Natural killer cell treated with Interleukin-12 subunit alpha and Interleukin-12 subunit beta and Interleukin-15 and Interleukin-18, amount 100 ng/mL, for 72 hours (primary cell): ENCODE data around the gene IL21R. TPM values are rescaled to one million over a fixed set of nuclear protein-coding genes. Genes with fewer than 3 reads are reported as not detected.

ENCODE experiments used
- ATAC-seq, 2 donors: fragments of 150-1000 bp; cut with Tn5 transposase in 1 of 2; sonication (Bioruptor Pico), chemical (Tn5 transposase) in 1 of 2; 2 replicates each; pipeline ENCODE4 v1.10.0; 2021
- DNase-seq: peaks from one replicate; pipeline ENCODE4 v3.0.0; 2022; ENCODE audit warnings: low spot score
- H3K27ac Mint-ChIP-seq, 2 donors: 1 replicate in 1 of 2; 2 replicates in 1 of 2; pipeline ENCODE4 v1.8.0; 2022; ENCODE audit warnings: mixed read lengths in 2 of 2, mild to moderate bottlenecking in 1 of 2, moderate library complexity in 1 of 2
- H3K27me3 Mint-ChIP-seq, 2 donors: 1 replicate in 1 of 2; 2 replicates in 1 of 2; pipeline ENCODE4 v1.8.0; 2022; ENCODE audit warnings: mixed read lengths in 2 of 2
- H3K36me3 Mint-ChIP-seq: one replicate; pipeline ENCODE4 v1.8.0; 2022; ENCODE audit warnings: mixed read lengths
- H3K4me1 Mint-ChIP-seq, 2 donors: 1 replicate in 1 of 2; 2 replicates in 1 of 2; pipeline ENCODE4 v1.8.0; 2022; ENCODE audit warnings: low read depth in 2 of 2, mixed read lengths in 2 of 2, mild to moderate bottlenecking in 1 of 2
- H3K4me3 Mint-ChIP-seq: one replicate; pipeline ENCODE4 v1.8.0; 2022; ENCODE audit warnings: mixed read lengths
- H3K9me3 Mint-ChIP-seq: 2 replicates; pipeline ENCODE4 v1.8.0; 2022; ENCODE audit warnings: mixed read lengths
- total RNA-seq, 2 donors: library from RNA; stranded (reverse); gene quantifications; one replicate each; pipeline ENCODE4 v1.2.3, GENCODE V29; 2022

IL21R gene
- total RNA-seq, 2 donors from 2014 or later, result 58.3 to 64.4 TPM

DNA sequence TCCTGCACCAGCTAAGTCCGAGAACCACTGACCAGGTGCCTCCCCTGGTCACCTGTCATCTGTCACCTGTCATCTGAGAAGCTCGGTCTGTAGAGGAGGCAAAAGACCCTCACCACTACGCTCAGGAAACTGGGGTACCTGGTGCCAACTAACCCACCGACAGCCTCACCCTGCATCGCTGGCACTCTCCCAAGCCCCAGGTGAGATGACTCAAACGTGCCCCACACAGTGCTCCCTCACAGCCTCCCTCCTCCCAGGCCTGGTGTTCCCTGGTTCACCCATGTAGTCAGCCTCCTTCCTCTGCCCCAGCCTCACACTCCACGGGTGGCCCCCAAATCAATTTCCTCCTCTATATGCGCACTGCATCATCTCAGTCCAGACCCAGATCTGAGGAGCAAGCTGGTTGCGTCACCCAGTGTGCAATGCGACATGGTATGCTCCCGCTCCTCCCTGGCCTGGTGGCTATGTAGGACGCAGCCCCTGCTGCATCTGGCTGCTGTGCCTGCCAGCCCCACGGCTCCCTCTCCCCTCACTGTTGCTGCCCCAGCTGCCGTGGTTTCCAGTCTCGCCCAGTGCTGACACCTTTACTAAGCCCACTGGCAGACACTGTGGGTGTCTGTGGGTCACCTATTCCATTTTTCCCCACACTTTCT, 79.4 kb downstream of the IL21R start:
- no peak overlapping the region for H3K27ac Mint-ChIP-seq
- H3K36me3 Mint-ChIP-seq, result peaks cover 41% of the 10 kb centered on the region
- H3K4me3 Mint-ChIP-seq, result no peak overlapping the region
- H3K4me1 Mint-ChIP-seq, result peaks cover 0 to 8% of the 10 kb centered on the region in 2 donors
- no peaks in the 10 kb centered on the region for H3K9me3 Mint-ChIP-seq
- no peaks in the 10 kb centered on the region for H3K27me3 Mint-ChIP-seq
- ATAC-seq (no peak), DNase-seq (no peak)

DNA sequence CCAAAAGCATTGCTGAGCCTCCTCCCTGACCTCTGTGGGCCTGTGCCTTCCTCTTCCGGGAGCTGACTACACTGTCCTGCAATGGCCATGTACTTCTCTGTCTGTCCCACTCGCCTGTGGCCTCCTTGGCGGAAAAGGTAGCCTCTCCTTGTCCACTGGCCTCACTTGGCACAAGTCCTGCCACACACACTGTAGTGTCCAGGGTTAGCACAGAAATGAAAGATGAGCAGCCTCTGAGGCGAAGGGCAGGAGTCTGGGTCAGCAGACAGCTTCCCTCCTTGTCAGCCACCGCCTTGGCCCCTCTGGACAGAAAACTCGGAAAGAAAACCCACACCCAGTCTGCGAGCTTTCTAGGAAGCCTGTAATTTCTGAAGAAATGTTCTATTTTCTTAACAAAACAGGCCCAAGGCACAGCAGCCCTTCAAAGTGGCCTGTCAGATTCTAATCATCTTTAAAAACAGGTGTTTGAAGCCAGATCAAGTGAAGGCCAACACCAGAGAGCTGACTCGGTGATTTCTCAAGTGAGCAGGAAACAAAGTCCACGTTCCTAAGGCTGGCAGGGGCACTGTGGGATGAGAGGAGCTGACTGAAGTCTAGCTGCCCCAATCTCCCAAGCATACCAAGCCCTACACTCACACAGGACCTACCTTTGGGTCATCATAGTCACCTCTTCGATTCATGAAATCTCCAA, 80.6 kb downstream of the IL21R start:
- DNase-seq (no peak), ATAC-seq (no peak)
- Mint-ChIP-seq H3K27ac (no peak overlapping the region), H3K9me3 (no peaks in the 10 kb centered on the region), H3K36me3 (peaks cover 36% of the 10 kb centered on the region), H3K27me3 (no peaks in the 10 kb centered on the region), H3K4me1 (peaks cover 0 to 8% of the 10 kb centered on the region in 2 donors), H3K4me3 (no peak overlapping the region)

GRCh38 chr16:27483088-27483437, 81.1 kb downstream of the IL21R start:
- Mint-ChIP-seq H3K9me3 (no peaks in the 10 kb centered on the region), H3K27me3 (no peaks in the 10 kb centered on the region), H3K4me1 (peaks cover 0 to 8% of the 10 kb centered on the region in 2 donors), H3K27ac (no peak overlapping the region), H3K36me3 (peaks cover 41% of the 10 kb centered on the region), H3K4me3 (no peak overlapping the region)
- ATAC-seq (no peak), DNase-seq (no peak)

DNA sequence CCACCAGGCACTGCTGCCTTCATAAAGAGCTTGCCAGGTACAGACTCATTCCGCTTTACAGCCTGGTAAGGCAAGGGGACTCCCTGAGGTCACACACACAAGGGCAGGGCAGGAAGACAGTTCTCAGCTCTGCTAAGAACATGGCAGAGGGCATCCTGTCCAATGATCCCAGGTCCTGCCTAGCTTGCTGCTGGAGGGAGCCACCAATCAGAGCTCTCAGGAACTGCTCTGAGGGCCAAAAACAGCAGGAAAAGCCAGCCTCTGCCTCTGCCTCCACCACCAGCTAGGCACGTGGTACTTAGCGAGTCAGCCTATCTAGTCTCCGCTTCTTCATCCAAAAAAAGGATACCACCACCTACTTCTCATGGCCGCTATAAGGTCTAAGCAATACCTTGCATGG, 81.7 kb downstream of the IL21R start:
- Mint-ChIP-seq H3K27me3 (no peaks in the 10 kb centered on the region), H3K4me3 (no peak overlapping the region), H3K36me3 (peaks cover 38% of the 10 kb centered on the region), H3K27ac (no peak overlapping the region), H3K4me1 (peaks cover 0 to 8% of the 10 kb centered on the region in 2 donors), H3K9me3 (no peaks in the 10 kb centered on the region)
- DNase-seq (no peak), ATAC-seq (no peak)

DNA sequence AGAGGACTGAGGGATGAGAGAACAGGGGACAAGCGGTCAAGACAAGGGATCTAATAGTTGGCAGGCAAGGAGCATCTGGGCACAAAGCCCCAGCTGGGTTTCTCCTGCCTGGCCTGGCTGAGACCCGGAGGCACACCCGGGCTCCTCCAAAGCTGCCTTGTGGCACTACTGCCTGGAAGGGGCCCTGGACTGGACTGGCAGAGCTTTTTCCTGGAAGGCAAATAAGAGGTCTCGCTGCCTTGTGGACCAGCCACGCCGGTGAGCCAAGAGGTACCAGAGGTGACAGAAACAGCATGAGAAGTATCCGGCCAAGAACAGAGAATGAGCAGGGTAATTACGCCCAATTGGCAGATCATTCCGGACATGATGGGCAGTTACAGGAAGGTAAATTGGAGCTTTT, 83.2 kb downstream of the IL21R start:
- Mint-ChIP-seq H3K9me3 (no peaks in the 10 kb centered on the region), H3K27ac (peak overlapping the region in 1 of 2 donors; percentile 6), H3K27me3 (no peaks in the 10 kb centered on the region), H3K36me3 (peaks cover 34% of the 10 kb centered on the region), H3K4me1 (peaks cover 0 to 8% of the 10 kb centered on the region in 2 donors), H3K4me3 (no peak overlapping the region)
- DNase-seq (no peak), ATAC-seq (no peak)

GRCh38 chr16:27485811-27486210, 83.8 kb downstream of the IL21R start:
- Mint-ChIP-seq H3K27ac (no peak overlapping the region), H3K9me3 (no peaks in the 10 kb centered on the region), H3K27me3 (no peaks in the 10 kb centered on the region), H3K36me3 (peaks cover 31% of the 10 kb centered on the region), H3K4me3 (no peak overlapping the region), H3K4me1 (peaks cover 0 to 6% of the 10 kb centered on the region in 2 donors)
- DNase-seq (no peak), ATAC-seq (no peak)

DNA sequence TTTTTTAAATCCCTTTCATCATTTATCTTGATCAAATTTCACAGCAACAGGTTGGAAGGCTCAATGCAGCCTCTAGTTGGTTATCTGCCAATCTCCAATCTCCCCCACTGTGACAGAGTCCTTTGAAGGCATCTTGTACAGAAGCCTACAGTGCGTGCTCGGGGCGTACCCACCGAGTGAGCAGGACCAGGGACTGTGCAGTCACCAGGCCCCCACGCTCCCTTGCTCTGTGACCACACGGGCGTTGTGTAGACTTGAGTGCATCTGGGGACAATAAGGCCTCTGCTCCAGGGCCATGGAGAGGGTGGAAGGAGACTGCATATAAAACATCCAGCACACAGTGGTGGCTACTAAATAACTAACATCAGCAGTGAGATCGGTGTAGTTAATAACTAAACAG, 84.4 kb downstream of the IL21R start:
- DNase-seq (no peak), ATAC-seq (no peak)
- Mint-ChIP-seq H3K36me3 (peaks cover 31% of the 10 kb centered on the region), H3K27ac (no peak overlapping the region), H3K27me3 (no peaks in the 10 kb centered on the region), H3K4me1 (peaks cover 0 to 10% of the 10 kb centered on the region in 2 donors), H3K4me3 (no peak overlapping the region), H3K9me3 (no peaks in the 10 kb centered on the region)

DNA sequence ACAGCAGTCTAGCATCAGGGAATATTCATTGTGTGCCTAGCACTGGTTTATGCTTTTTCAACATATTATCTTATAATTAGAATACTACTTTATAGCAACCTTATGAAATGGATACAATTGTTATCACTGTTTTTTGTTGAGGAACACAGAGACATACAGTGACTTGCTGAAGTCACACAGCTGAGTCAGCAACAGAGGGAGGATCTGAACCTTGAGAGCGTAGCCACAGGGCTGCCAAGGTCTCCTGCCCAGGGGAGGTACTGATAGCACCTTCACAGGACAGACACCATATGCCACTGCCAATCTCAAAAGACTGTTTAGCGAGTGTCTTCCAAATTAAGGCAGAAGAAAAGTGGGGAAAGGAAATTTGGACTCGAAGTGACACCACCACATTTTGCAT, 84.8 kb downstream of the IL21R start:
- H3K4me3 Mint-ChIP-seq, result no peak overlapping the region
- peaks cover 33% of the 10 kb centered on the region for H3K36me3 Mint-ChIP-seq
- ATAC-seq, result no peak
- H3K4me1 Mint-ChIP-seq, result peaks cover 3 to 14% of the 10 kb centered on the region in 2 donors
- no peaks in the 10 kb centered on the region for H3K9me3 Mint-ChIP-seq
- no peak overlapping the region for H3K27ac Mint-ChIP-seq
- DNase-seq, result no peak
- H3K27me3 Mint-ChIP-seq, result no peaks in the 10 kb centered on the region

GRCh38 chr16:27489421-27489820, 87.4 kb downstream of the IL21R start:
- ATAC-seq (no peak), DNase-seq (no peak)
- Mint-ChIP-seq H3K27me3 (no peaks in the 10 kb centered on the region), H3K4me1 (peaks cover 12 to 21% of the 10 kb centered on the region in 2 donors), H3K27ac (peak overlapping the region in 1 of 2 donors; percentile 73), H3K9me3 (no peaks in the 10 kb centered on the region), H3K36me3 (peaks cover 24% of the 10 kb centered on the region), H3K4me3 (no peak overlapping the region)

- H3K9me3 Mint-ChIP-seq, result no peaks in the 10 kb centered on the region
- peaks cover 25% of the 10 kb centered on the region for H3K36me3 Mint-ChIP-seq
- ATAC-seq, result no peak
- H3K4me3 Mint-ChIP-seq, result no peak overlapping the region
- peaks cover 12 to 21% of the 10 kb centered on the region in 2 donors for H3K4me1 Mint-ChIP-seq
- DNase-seq, result no peak
- peak overlapping the region in 1 of 2 donors; percentile 73 for H3K27ac Mint-ChIP-seq
- no peaks in the 10 kb centered on the region for H3K27me3 Mint-ChIP-seq
These were observed 87.9 kb downstream of the IL21R start for GRCh38 chr16:27489906-27490305.

DNA sequence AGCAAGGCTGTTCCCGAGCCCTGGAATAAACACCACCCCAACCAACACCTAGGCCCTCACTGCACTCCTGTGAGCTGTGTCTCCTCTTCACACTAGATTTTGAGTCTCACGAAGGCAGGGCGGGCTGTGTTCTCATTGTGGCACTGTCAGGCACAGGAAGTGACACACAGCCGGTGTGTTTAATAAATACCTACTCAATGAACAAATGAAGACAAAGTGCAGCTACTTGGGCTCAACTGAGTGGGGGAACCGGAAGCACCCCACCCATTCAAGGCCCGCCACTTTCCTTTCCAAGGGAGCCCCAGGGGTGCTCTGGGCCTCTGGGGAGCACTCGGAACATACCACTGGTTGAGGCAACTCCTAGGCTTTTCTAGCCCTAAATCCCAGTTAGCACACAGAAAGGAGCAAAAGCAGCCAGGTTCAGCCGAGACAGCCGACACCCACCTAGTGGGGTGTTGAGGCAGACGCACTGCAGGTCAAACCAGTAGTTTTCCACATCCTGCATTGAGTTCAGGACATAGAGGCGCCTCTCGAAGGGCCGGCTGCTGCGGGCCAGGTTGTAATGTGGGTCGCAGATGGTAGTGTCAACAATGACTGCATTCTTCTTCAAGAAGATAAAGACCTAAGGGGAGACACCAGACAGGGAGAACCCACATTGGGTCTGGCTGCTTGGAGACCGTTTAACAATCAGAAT, 90.1 kb downstream of the IL21R start:
- ATAC-seq (peak; percentile 66 to 72), DNase-seq (no peak)
- Mint-ChIP-seq H3K4me1 (peaks cover 12 to 18% of the 10 kb centered on the region in 2 donors), H3K36me3 (peaks cover 17% of the 10 kb centered on the region), H3K4me3 (peak overlapping the region; percentile 51), H3K9me3 (no peaks in the 10 kb centered on the region), H3K27me3 (no peaks in the 10 kb centered on the region), H3K27ac (peak overlapping the region; percentile 88 to 98)

DNA sequence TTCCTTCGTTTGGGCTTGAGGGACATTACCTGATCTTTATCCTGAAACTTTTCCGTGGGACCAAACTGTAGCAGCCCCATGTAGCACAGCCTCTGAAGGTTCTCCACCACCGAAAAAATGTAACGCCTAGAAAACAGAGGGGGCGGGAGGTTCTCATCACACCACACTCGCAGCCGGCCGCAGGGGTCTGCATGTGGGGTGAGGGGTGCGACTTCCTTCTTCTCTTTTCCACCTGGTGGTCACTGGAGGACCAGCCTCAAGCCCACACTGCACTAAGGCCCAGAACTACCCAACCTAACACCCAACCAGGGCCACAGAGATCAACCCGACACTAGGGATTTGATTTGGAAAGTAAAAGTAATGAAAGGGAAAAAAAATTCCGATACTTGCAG, 90.6 kb downstream of the IL21R start:
- no peaks in the 10 kb centered on the region for H3K9me3 Mint-ChIP-seq
- no peaks in the 10 kb centered on the region for H3K27me3 Mint-ChIP-seq
- H3K4me3 Mint-ChIP-seq, result peak overlapping the region; percentile 61
- peaks cover 12 to 18% of the 10 kb centered on the region in 2 donors for H3K4me1 Mint-ChIP-seq
- peak overlapping the region; percentile 88 to 98 for H3K27ac Mint-ChIP-seq
- DNase-seq (no peak), ATAC-seq (peak in 1 of 2 donors; percentile 58)
- H3K36me3 Mint-ChIP-seq, result peaks cover 17% of the 10 kb centered on the region

DNA sequence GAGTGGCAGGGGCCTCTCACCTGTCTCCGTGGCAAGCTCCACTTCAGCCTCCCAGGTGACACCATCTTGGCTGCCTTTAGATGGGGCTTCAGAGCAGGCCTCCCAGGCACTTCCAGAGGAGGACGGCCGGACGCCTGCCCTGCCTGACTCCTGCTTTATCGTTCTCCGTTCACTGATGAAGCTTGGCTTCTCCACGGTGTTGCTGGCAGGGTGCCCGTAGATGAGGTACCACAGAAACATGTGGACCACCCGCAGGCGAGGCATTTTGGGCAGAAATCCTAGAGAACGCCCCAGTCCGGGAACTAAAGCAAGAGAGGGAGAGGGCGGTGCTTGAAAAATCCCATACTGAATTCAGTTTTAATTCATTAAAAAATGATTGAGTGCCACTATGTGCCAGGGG, 93.2 kb downstream of the IL21R start:
- H3K27me3 Mint-ChIP-seq, result no peaks in the 10 kb centered on the region
- ATAC-seq (no peak), DNase-seq (no peak)
- no peaks in the 10 kb centered on the region for H3K9me3 Mint-ChIP-seq
- no peak overlapping the region for H3K4me3 Mint-ChIP-seq
- no peak overlapping the region for H3K27ac Mint-ChIP-seq
- H3K36me3 Mint-ChIP-seq, result peaks cover 22% of the 10 kb centered on the region
- H3K4me1 Mint-ChIP-seq, result peaks cover 12 to 18% of the 10 kb centered on the region in 2 donors
